HG03280 (cell line): ENCODE data around the gene CCDC137.
"Not testable (repeated sequence)": the region's sequence is repeated elsewhere in the genome, so short reads cannot be mapped to it uniquely, and the experiment has no call there.

Source experiments
- ATAC-seq: cut with Tn5 transposase; IDR thresholded peaks from one replicate; pipeline ENCODE4 v1.9.1; 2021; ENCODE audit warnings: mild to moderate bottlenecking, moderate library complexity; ENCODE audit not compliant: unreplicated experiment

The CCDC137 gene

GRCh38 chr17:81666342-81667191 lies at the start of gene CCDC137, which contains the start of gene OXLD1:
Gene CCDC137, plus strand, starts transcription at chr17:81666737. Its CDS starts 30 bp downstream, at chr17:81666767.
Gene OXLD1, minus strand, starts transcription at chr17:81666605. Its CDS starts 28 bp downstream, at chr17:81666577.
- peak; percentile 97 for ATAC-seq

DNA sequence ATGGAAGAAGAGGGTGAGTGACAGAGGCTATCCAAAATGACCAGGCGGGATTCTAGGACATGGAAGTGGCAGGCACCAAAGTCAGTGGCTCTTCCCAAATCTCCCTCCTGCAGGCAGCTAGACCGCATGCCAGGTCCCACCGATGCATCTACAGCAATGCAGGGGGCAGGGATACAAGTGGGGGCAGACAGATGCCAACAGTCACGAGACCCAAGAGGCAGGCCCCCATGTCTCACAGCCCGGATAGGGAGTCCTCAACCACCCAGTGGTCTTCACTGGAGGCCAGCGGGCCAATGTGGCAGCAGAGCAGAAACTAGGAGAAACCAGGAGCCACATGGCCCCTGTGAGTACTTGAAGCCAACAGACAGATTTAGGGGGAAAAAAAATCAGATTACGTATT lies 49.7 kb upstream of the CCDC137 start:
- ATAC-seq, result no peak

DNA sequence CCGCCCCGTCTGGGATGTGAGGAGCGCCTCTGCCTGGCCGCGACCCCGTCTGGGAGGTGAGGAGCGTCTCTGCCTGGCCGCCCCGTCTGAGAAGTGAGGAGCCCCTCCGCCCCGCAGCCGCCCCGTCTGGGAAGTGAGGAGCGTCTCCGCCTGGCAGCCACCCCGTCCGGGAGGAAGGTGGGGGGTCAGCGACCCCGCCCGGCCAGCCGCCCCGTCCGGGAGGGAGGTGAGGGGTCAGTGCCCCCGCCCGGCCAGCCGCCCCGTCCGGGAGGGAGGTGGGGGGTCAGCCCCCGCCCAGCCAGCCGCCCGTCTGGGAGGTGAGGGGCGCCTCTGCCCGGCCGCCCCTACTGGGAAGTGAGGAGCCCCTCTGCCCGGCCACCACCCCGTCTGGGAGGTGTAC lies 48.2 kb upstream of the CCDC137 start:
- ATAC-seq, result not testable (repeated sequence)

- ATAC-seq, result no peak
These were observed 44.9 kb upstream of the CCDC137 start for GRCh38 chr17:81621494-81622130.

DNA sequence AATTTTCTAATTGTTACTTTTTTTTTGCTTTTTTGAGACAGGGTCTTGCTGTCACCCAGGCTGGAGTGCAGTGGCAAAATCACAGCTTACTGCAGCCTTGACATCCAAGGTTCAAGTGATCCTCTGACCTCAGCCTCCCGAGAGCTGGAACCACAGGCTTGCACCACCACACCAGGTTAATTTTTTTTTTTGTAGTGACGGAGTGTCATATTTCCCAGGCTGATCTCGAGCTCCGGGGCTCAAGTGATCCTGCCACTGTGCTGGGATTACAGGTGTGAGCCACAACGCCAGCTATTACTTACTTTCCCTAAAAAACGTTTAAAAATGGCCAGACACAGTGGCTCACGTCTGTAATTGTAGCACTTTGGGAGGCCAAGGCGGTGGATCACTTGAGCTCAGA lies 36.3 kb upstream of the CCDC137 start:
- no peak for ATAC-seq

- ATAC-seq, result no peak
These were observed 35.1 kb upstream of the CCDC137 start for GRCh38 chr17:81631482-81631881.

DNA sequence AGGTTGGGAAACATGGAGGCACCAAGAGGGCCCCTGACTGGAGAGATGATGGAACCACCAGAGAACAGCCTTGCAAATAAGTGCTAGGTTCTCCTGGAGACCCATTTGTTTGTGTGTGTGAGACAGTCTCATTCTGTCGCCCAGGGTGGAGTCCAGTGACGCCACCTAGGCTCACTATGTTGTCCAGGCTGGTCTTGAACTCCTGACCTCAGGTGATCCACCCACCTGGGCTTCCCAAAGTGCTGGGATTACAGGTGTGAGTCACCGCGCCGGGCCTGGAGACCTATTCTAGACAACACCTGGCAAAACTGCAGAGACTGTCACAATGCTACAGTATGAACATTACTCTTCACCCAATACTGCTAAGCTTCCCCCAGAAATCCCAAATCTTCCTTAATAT lies 31.1 kb upstream of the CCDC137 start:
- no peak for ATAC-seq

- ATAC-seq, result no peak
These were observed 30.5 kb upstream of the CCDC137 start for GRCh38 chr17:81635973-81636504.

GRCh38 chr17:81636505-81637288 lies 29.8 kb upstream of the CCDC137 start, which contains the start of the genes NPLOC4 and TSPAN10:
Gene NPLOC4, minus strand, starts transcription at chr17:81637112. Its CDS starts 182 bp downstream, at chr17:81636930.
Gene TSPAN10, plus strand, starts transcription at chr17:81637196. Its CDS starts 5,217 bp downstream, at chr17:81642413.
- peak; percentile 91 for ATAC-seq

DNA sequence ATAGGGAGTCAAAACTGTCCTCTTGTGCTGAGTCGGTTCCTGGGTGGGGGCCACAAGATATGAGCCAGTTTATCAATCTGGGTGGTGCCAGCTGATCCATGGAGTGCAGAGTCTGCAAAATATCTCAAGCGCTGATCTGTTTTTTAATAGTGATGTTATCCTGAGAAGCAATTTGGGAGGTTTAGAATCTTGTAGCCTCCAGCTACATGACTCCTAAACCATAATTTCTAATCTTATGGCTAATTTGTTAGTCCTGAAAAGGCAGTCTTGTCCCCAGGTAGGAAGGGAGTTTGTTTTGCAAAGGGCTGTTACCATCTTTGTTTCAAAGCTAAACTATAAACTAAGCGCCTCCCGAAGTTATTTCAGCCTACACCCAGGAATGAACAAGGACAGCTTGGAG lies 27.9 kb upstream of the CCDC137 start:
- no peak for ATAC-seq

DNA sequence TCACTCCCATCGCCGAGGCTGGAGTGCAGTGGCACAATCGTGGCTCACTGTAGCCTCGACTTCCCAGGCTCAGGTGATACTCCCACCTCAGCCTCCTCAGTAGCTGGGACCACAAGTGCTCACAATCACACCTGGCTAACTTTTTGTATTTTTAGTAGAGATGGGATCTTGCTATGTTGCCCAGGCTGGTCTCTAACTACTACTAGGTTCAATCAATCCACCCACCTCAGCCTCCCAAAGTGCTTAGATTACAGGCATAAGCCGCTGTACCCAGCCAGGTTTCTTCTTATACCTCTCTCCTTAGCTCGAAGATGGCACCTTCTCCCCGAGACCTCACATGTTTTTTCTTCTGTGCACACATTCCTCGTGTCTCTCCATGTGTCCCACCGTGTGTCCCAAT lies 26.5 kb upstream of the CCDC137 start:
- no peak for ATAC-seq

DNA sequence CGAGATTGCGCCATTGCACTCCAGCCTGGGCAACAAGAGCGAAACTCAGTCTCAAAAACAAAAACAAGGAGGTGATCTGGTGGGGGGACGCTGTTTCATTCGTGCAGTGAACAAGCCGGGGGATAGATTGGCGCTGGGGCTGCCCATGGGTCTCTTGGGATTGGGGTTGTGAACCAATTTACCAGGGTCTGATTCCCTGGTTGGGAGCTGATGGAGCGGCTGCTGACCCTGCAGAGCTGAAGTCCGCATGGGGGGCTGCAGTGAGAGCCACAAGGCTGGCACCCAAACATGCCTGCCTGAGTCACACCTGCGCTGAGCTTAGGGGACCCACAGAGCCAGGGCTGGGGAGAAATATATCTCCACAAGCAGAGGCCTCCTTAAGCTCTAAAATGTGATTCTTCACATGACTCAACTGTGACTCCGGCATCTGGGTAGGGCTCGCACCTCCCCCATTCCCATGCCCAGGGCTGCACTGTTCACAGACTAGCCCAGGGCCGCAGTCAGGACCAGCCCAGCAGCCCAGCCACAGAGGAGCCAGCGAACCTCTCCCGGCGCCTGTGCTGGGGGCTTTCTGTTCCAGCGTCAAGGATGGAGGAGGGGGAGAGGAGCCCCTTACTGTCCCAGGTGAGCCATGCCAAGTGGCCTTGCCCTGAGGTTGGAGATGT lies 24.6 kb upstream of the CCDC137 start:
- no peak for ATAC-seq

GRCh38 chr17:81644496-81644895 lies 22.0 kb upstream of the CCDC137 start:
- no peak for ATAC-seq

- no peak for ATAC-seq
These were observed 21.3 kb upstream of the CCDC137 start for GRCh38 chr17:81644976-81645952.

GRCh38 chr17:81646869-81647600 lies 19.5 kb upstream of the CCDC137 start:
- no peak for ATAC-seq

GRCh38 chr17:81647640-81648012 lies 18.9 kb upstream of the CCDC137 start:
- no peak for ATAC-seq

GRCh38 chr17:81648013-81648706 lies 18.4 kb upstream of the CCDC137 start:
- ATAC-seq, result no peak

- no peak for ATAC-seq
These were observed 17.8 kb upstream of the CCDC137 start for GRCh38 chr17:81648707-81649085.
